Measurements from ENCODE around the gene PCMTD2. TPM values are rescaled to one million over a fixed set of nuclear protein-coding genes. Genes with fewer than 3 reads are reported as not detected.
A peak's percentile ranks its signal among the peaks of the same experiment; 100 is the strongest.

Gene PCMTD2
- total RNA-seq, 1 experiment from 2014 or later = 45.7 TPM

- Histone ChIP-seq H3K79me2 (ENCODE audit: low read length) (no peaks in the 10 kb centered on the region), H3F3A (ENCODE audit: low read length, unreplicated experiment) (no peaks in the 10 kb centered on the region), H3K4me3 (ENCODE audit: low read length) (no peak overlapping the region), H3K4me2 (ENCODE audit: low read length) (no peak overlapping the region), H3K9ac (ENCODE audit: low read length) (no peak overlapping the region), H3K9me2 (replicated peaks; ENCODE audit: low read length) (no peaks in the 10 kb centered on the region), H4K20me1 (ENCODE audit: low read length) (no peaks in the 10 kb centered on the region), H2AFZ (ENCODE audit: low read length) (no peak overlapping the region), H3K27me3 (ENCODE audit: low read length) (peaks cover 37% of the 10 kb centered on the region), H3K27ac (ENCODE audit: low read length) (no peak overlapping the region), H3K9me3 (ENCODE audit: low read length) (no peaks in the 10 kb centered on the region), H3K36me3 (ENCODE audit: low read depth, low read length) (no peaks in the 10 kb centered on the region), H3K4me1 (ENCODE audit: insufficient read depth, low read length) (no peaks in the 10 kb centered on the region)
- TF ChIP-seq CTCF (conservative IDR thresholded peaks at IDR 0.05; ENCODE audit: low read depth, low read length) = no peak
- TF ChIP-seq EZH2 (IDR thresholded peaks at IDR 0.05; ENCODE audit: low read length, unreplicated experiment) = no peak
- no peak for TF ChIP-seq EZH2phosphoT487 (IDR thresholded peaks at IDR 0.05; ENCODE audit: borderline replicate concordance, low read length)
- ATAC-seq (peak; percentile 27), DNase-seq (peak; percentile 38)
- ChIA-PET CTCF (no interaction called here), POLR2A (ENCODE audit: unreplicated experiment) (no interaction called here)
- intact Hi-C loops (cut with micrococcal nuclease) = no loop called here
- BruUV-seq (replicated peaks) = no TSS peak
Measured at GRCh38 chr20:64224351-64225170, 31.0 kb upstream of the PCMTD2 start.

GRCh38 chr20:64225171-64225595 is 30.4 kb upstream of the PCMTD2 start:
- no peak for DNase-seq

More at GRCh38 chr20:64225171-64225595, 30.4 kb upstream of the PCMTD2 start:
- Histone ChIP-seq H3F3A (ENCODE audit: low read length, unreplicated experiment) (no peaks in the 10 kb centered on the region), H3K4me1 (ENCODE audit: insufficient read depth, low read length) (no peaks in the 10 kb centered on the region), H2AFZ (ENCODE audit: low read length) (no peak overlapping the region), H3K4me3 (ENCODE audit: low read length) (no peak overlapping the region), H3K4me2 (ENCODE audit: low read length) (no peak overlapping the region), H3K9me2 (replicated peaks; ENCODE audit: low read length) (no peaks in the 10 kb centered on the region), H3K9ac (ENCODE audit: low read length) (no peak overlapping the region), H3K27ac (ENCODE audit: low read length) (no peak overlapping the region), H4K20me1 (ENCODE audit: low read length) (no peaks in the 10 kb centered on the region), H3K27me3 (ENCODE audit: low read length) (peaks cover 30% of the 10 kb centered on the region), H3K36me3 (ENCODE audit: low read depth, low read length) (no peaks in the 10 kb centered on the region), H3K79me2 (ENCODE audit: low read length) (no peaks in the 10 kb centered on the region), H3K9me3 (ENCODE audit: low read length) (no peaks in the 10 kb centered on the region)
- POLR2A ChIA-PET (ENCODE audit: unreplicated experiment) = no interaction called here
- ATAC-seq = no peak
- BruUV-seq (replicated peaks) = no TSS peak
- intact Hi-C loops (cut with micrococcal nuclease) = no loop called here
- CTCF ChIA-PET = no interaction called here
- TF ChIP-seq EZH2 (IDR thresholded peaks at IDR 0.05; ENCODE audit: low read length, unreplicated experiment) (no peak), EZH2phosphoT487 (IDR thresholded peaks at IDR 0.05; ENCODE audit: borderline replicate concordance, low read length) (no peak), CTCF (conservative IDR thresholded peaks at IDR 0.05; ENCODE audit: low read depth, low read length) (no peak)
